Stomach smooth muscle (tissue), 2 donors: ENCODE data around the gene POMGNT2.

ENCODE experiments used
- H3K27ac ChIP-seq: one replicate; pipeline ENCODE4 v1.7.0; 2013; ENCODE audit warnings: mild to moderate bottlenecking, low read length, inconsistent platforms
- H3K27me3 ChIP-seq, 2 donors: one replicate each; pipeline ENCODE4 v1.7.0; 2013; ENCODE audit warnings: low read length in 2 of 2; ENCODE audit not compliant: insufficient read depth in 2 of 2, control insufficient read depth in 1 of 2
- H3K36me3 ChIP-seq, 2 donors: one replicate each; pipeline ENCODE4 v1.7.0; 2013; ENCODE audit warnings: low read length in 2 of 2; ENCODE audit not compliant: control insufficient read depth in 2 of 2, insufficient read depth in 2 of 2
- H3K4me1 ChIP-seq: one replicate; pipeline ENCODE4 v1.7.0; 2013; ENCODE audit warnings: low read length; ENCODE audit not compliant: control insufficient read depth, insufficient read depth
- H3K4me3 ChIP-seq, 2 donors: one replicate each; pipeline ENCODE4 v1.7.0; 2013; ENCODE audit warnings: low read length in 2 of 2
- H3K9ac ChIP-seq, 2 donors: one replicate each; pipeline ENCODE4 v1.7.0; 2013; ENCODE audit warnings: low read length in 2 of 2, mild to moderate bottlenecking in 1 of 2
- H3K9me3 ChIP-seq, 2 donors: one replicate each; pipeline ENCODE4 v1.7.0; 2013; ENCODE audit warnings: low read length in 2 of 2; ENCODE audit not compliant: control insufficient read depth in 2 of 2
- donor health status: healthy.
- donor health status: Pancreatic carcinoma.

Gene POMGNT2

GRCh38 chr3:43089081-43089480 lies 16.8 kb downstream of the POMGNT2 start:
- H3K27ac ChIP-seq, result no peak overlapping the region

GRCh38 chr3:43087249-43087776 lies 18.6 kb downstream of the POMGNT2 start:
- Histone ChIP-seq H3K4me3 (no peak overlapping the region), H3K4me1 (peaks cover 10% of the 10 kb centered on the region), H3K27ac (no peak overlapping the region), H3K9ac (no peak overlapping the region), H3K36me3 (peaks cover 2 to 3% of the 10 kb centered on the region in 2 donors), H3K9me3 (no peaks in the 10 kb centered on the region), H3K27me3 (no peaks in the 10 kb centered on the region)

More at GRCh38 chr3:43089081-43089480, 16.8 kb downstream of the POMGNT2 start:
- Histone ChIP-seq H3K36me3 (peaks cover 0 to 2% of the 10 kb centered on the region in 2 donors), H3K9me3 (no peaks in the 10 kb centered on the region), H3K4me1 (peaks cover 14% of the 10 kb centered on the region), H3K27me3 (no peaks in the 10 kb centered on the region), H3K4me3 (no peak overlapping the region), H3K9ac (no peak overlapping the region)

- Histone ChIP-seq H3K4me1 (peaks cover 7% of the 10 kb centered on the region), H3K9me3 (no peaks in the 10 kb centered on the region), H3K36me3 (peaks cover 2 to 6% of the 10 kb centered on the region in 2 donors), H3K27me3 (no peaks in the 10 kb centered on the region), H3K4me3 (no peak overlapping the region), H3K9ac (no peak overlapping the region), H3K27ac (no peak overlapping the region)
Observed at GRCh38 chr3:43086460-43087165, 19.3 kb downstream of the POMGNT2 start.

- H3K4me3 ChIP-seq, result no peak overlapping the region
- H3K9ac ChIP-seq, result no peak overlapping the region
- H3K9me3 ChIP-seq, result peaks cover 0 to 2% of the 10 kb centered on the region in 2 donors
- H3K4me1 ChIP-seq, result no peaks in the 10 kb centered on the region
- no peak overlapping the region for H3K27ac ChIP-seq
- no peaks in the 10 kb centered on the region for H3K27me3 ChIP-seq
- peaks cover 26 to 30% of the 10 kb centered on the region in 2 donors for H3K36me3 ChIP-seq
Observed at GRCh38 chr3:43082457-43082856, 23.4 kb downstream of the POMGNT2 start.

GRCh38 chr3:43081796-43082195 lies 24.1 kb downstream of the POMGNT2 start:
- Histone ChIP-seq H3K4me3 (no peak overlapping the region), H3K27ac (no peak overlapping the region), H3K27me3 (no peaks in the 10 kb centered on the region), H3K4me1 (no peaks in the 10 kb centered on the region), H3K9ac (no peak overlapping the region), H3K9me3 (peaks cover 0 to 2% of the 10 kb centered on the region in 2 donors), H3K36me3 (peaks cover 26 to 30% of the 10 kb centered on the region in 2 donors)

GRCh38 chr3:43080726-43081568 lies 24.9 kb downstream of the POMGNT2 start:
- Histone ChIP-seq H3K36me3 (peaks cover 26 to 30% of the 10 kb centered on the region in 2 donors), H3K4me3 (no peak overlapping the region), H3K27me3 (no peaks in the 10 kb centered on the region), H3K9me3 (peaks cover 0 to 2% of the 10 kb centered on the region in 2 donors), H3K27ac (no peak overlapping the region), H3K9ac (no peak overlapping the region), H3K4me1 (no peaks in the 10 kb centered on the region)

- Histone ChIP-seq H3K9ac (no peak overlapping the region), H3K4me3 (no peak overlapping the region), H3K27ac (no peak overlapping the region), H3K4me1 (no peaks in the 10 kb centered on the region), H3K36me3 (peaks cover 24 to 30% of the 10 kb centered on the region in 2 donors), H3K27me3 (no peaks in the 10 kb centered on the region), H3K9me3 (peaks cover 0 to 2% of the 10 kb centered on the region in 2 donors)
Observed at GRCh38 chr3:43079536-43080332, 26.1 kb downstream of the POMGNT2 start.

- H3K36me3 ChIP-seq, result peaks cover 24 to 30% of the 10 kb centered on the region in 2 donors
- no peaks in the 10 kb centered on the region for H3K4me1 ChIP-seq
- H3K9me3 ChIP-seq, result peaks cover 0 to 2% of the 10 kb centered on the region in 2 donors
- H3K27ac ChIP-seq, result no peak overlapping the region
- H3K4me3 ChIP-seq, result no peak overlapping the region
- no peaks in the 10 kb centered on the region for H3K27me3 ChIP-seq
- H3K9ac ChIP-seq, result no peak overlapping the region
Observed at GRCh38 chr3:43077707-43078106, 28.2 kb downstream of the POMGNT2 start.

GRCh38 chr3:43077261-43077660 lies 28.6 kb downstream of the POMGNT2 start:
- peaks cover 0 to 2% of the 10 kb centered on the region in 2 donors for H3K9me3 ChIP-seq
- no peak overlapping the region for H3K4me3 ChIP-seq
- no peak overlapping the region for H3K9ac ChIP-seq
- no peak overlapping the region for H3K27ac ChIP-seq
- no peaks in the 10 kb centered on the region for H3K4me1 ChIP-seq
- H3K27me3 ChIP-seq, result no peaks in the 10 kb centered on the region
- H3K36me3 ChIP-seq, result peaks cover 24 to 27% of the 10 kb centered on the region in 2 donors

GRCh38 chr3:43076857-43077256 lies 29.0 kb downstream of the POMGNT2 start:
- Histone ChIP-seq H3K36me3 (peaks cover 24 to 27% of the 10 kb centered on the region in 2 donors), H3K27ac (no peak overlapping the region), H3K27me3 (no peaks in the 10 kb centered on the region), H3K4me3 (no peak overlapping the region), H3K9me3 (peaks cover 0 to 2% of the 10 kb centered on the region in 2 donors), H3K9ac (no peak overlapping the region), H3K4me1 (no peaks in the 10 kb centered on the region)
